ENCODE data around the gene PLPP3. TPM values are rescaled to one million over a fixed set of nuclear protein-coding genes. Genes with fewer than 3 reads are reported as not detected.

Gene PLPP3
- total RNA-seq, 4 donors from 2014 or later = 33.6 to 113 (median 67.1) TPM

DNA sequence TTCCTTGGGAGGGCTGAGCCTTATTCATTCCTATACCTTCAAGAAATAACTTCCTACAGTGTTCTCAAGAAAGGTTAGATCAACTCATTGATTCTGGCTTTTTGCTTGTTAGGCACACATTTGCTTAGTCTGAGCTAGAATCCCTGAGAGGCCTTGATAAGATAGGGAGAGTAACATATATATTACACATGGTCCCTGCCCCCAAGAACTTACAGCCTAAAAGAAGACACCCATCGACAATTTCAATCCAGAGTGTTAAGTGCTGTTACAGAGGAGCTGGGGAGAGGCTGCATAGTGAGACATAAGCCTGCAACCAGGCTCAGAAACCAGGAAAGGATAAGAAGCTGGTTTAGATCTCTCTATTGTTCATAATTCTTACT is 68.7 kb downstream of the PLPP3 start:
- WGBS, 2 donors = 62 to 66% methylated on average over 1 of the region's 1 CpG
- no peak for TF ChIP-seq POLR2A (IDR thresholded peaks at IDR 0.05)
- TF ChIP-seq CTCF (IDR thresholded peaks at IDR 0.05) = no peak
- H3K4me3 ChIP-seq (ENCODE audit: low read depth, poor library complexity, severe bottlenecking) = no peak overlapping the region
- intact Hi-C loops (cut with DNase I; ENCODE audit: low total_unique reads) = no loop called here
- no peak for DNase-seq (ENCODE audit: low spot score in 2 of 2)

GRCh38 chr1:56509713-56510641 is 69.4 kb downstream of the PLPP3 start:
- intact Hi-C loops (cut with DNase I; ENCODE audit: low total_unique reads) = no loop called here
- 76 to 78% methylated on average over 13 of the region's 13 CpGs for WGBS, 2 donors
- H3K4me3 ChIP-seq (ENCODE audit: low read depth, poor library complexity, severe bottlenecking) = no peak overlapping the region
- DNase-seq (ENCODE audit: low spot score in 2 of 2) = no peak
- no peak for TF ChIP-seq CTCF (IDR thresholded peaks at IDR 0.05)
- TF ChIP-seq POLR2A (IDR thresholded peaks at IDR 0.05) = no peak

GRCh38 chr1:56508523-56508983 is 70.8 kb downstream of the PLPP3 start:
- DNase-seq (ENCODE audit: low spot score in 2 of 2) = peak; percentile 69 to 94
- TF ChIP-seq POLR2A (IDR thresholded peaks at IDR 0.05) = no peak
- TF ChIP-seq CTCF (IDR thresholded peaks at IDR 0.05) = no peak
- intact Hi-C loops (cut with DNase I; ENCODE audit: low total_unique reads) = no loop called here

GRCh38 chr1:56507925-56508522 is 71.3 kb downstream of the PLPP3 start:
- TF ChIP-seq CTCF (IDR thresholded peaks at IDR 0.05) (no peak), POLR2A (IDR thresholded peaks at IDR 0.05) (no peak)
- intact Hi-C loops (cut with DNase I; ENCODE audit: low total_unique reads) = no loop called here
- 73 to 89% methylated on average over 3 of the region's 3 CpGs for WGBS, 2 donors
- DNase-seq (ENCODE audit: low spot score in 2 of 2) = no peak
- no peak overlapping the region for H3K4me3 ChIP-seq (ENCODE audit: low read depth, poor library complexity, severe bottlenecking)

More at GRCh38 chr1:56508523-56508983, 70.8 kb downstream of the PLPP3 start:
- H3K4me3 ChIP-seq (ENCODE audit: low read depth, poor library complexity, severe bottlenecking) = no peak overlapping the region
- 42 to 64% methylated on average over 4 of the region's 4 CpGs for WGBS, 2 donors

DNA sequence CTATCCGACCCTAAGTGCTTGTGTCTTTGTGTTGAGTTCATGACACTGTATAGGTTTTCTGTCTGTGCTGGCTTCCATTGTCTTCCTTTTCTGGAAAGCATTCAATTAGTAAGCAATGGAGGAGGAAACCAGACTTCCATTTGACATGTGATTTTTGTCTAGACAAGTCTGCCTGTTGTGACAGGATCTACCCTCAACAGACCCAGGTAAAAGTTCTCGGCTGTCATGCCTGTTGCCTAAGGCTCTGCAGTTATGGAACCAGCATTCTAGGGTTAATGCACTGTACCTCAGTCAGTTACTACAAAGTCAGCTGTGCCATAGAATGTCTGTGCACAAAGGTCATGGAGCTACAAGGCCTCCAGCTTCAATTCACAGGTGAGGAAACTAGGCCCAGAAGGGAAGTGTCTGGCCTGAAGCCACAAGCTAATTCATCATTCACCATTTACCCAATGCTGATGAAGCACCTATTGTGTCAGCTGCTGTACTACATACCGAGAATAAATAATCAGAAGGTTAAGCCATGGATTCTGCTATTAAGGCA is 72.3 kb downstream of the PLPP3 start:
- intact Hi-C loops (cut with DNase I; ENCODE audit: low total_unique reads) = no loop called here
- no peak for DNase-seq (ENCODE audit: low spot score in 2 of 2)
- WGBS, 2 donors = 58 to 60% methylated on average over 3 of the region's 3 CpGs
- TF ChIP-seq CTCF (IDR thresholded peaks at IDR 0.05) = no peak
- no peak for TF ChIP-seq POLR2A (IDR thresholded peaks at IDR 0.05)
- H3K4me3 ChIP-seq (ENCODE audit: low read depth, poor library complexity, severe bottlenecking) = no peak overlapping the region

Measured in lower leg skin (tissue), 4 donors.